ENCODE results near the gene PIGV. TPM values are rescaled to one million over a fixed set of nuclear protein-coding genes. Genes with fewer than 3 reads are reported as not detected.
A peak's percentile ranks its signal among the peaks of the same experiment; 100 is the strongest.
"Not testable (repeated sequence)": the region's sequence is repeated elsewhere in the genome, so short reads cannot be mapped to it uniquely, and the experiment has no call there.

PIGV gene
- total and polyA plus RNA-seq, 2 experiments from 2014 or later, result 20.4 to 28.9 TPM

DNA sequence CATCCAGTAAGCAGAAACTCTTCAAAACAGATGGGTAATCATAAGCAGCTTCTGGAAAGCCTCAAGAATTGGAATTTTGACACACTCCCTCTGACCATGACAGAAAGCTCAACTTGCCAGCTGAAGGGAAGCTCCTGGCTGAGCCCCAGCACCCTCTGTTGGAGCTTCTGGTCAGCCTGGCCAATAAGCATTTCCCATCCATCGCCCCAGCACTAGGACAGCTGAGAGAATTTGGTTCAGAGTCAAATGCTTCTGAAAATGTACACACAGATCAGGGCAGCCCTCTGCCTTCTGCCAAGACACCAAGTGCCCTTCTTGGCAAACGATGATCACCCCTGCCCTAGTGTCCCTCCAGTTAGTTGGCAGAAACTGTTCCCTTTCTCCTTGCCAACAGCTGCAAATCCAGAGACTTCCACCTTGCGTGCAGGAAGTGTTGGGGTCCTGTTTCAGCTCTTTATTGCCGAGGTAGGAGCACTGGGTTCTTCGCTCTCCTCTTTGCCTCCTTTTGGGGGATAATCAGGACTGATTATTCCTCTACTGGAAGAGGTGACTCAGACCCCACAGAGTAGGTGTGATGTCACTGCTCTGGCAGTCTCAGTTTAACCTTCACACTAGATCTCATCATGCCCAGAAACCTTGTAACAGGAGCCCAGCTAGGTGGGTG is 11.9 kb downstream of the PIGV start:
- Histone ChIP-seq H3K4me3 (peak overlapping the region; percentile 53), H3K4me1 (ENCODE audit: insufficient read depth) (peaks cover 20% of the 10 kb centered on the region), H3K79me2 (ENCODE audit: insufficient read depth) (no peaks in the 10 kb centered on the region), H4K20me1 (ENCODE audit: insufficient read depth) (no peaks in the 10 kb centered on the region), H3K27me3 (replicated peaks; ENCODE audit: insufficient read depth) (no peaks in the 10 kb centered on the region), H3K9me2 (ENCODE audit: insufficient read depth) (no peaks in the 10 kb centered on the region), H3K27ac (peak overlapping the region; percentile 65), H3K9me3 (ENCODE audit: low read depth) (no peaks in the 10 kb centered on the region), H3K9ac (peak overlapping the region; percentile 39), H3F3A (ENCODE audit: insufficient read depth) (peaks cover 17% of the 10 kb centered on the region), H3K4me2 (ENCODE audit: unreplicated experiment) (peak overlapping the region; percentile 83), H2AFZ (peak overlapping the region; percentile 44), H3K36me3 (ENCODE audit: low read depth) (peaks cover 5% of the 10 kb centered on the region; the same call in 1 of the 2 replicates)
- in situ Hi-C loops (cut with MboI), result no loop called here
- peak; percentile 89 for DNase-seq
- 13 to 14% methylated on average over 5 of the region's 5 CpGs for WGBS, 2 experiments (ENCODE audit: low coverage in 1 of 2, low lambda C conversion rate in 2 of 2, missing lambda C conversion rate in 2 of 2)
- TF ChIP-seq EZH2 (IDR thresholded peaks at IDR 0.05; ENCODE audit: insufficient read depth, poor library complexity, severe bottlenecking) (no peak), EZH2phosphoT487 (IDR thresholded peaks at IDR 0.05; ENCODE audit: insufficient read depth, low read depth) (no peak)

GRCh38 chr1:26803932-26804331 is 16.2 kb downstream of the PIGV start:
- H3K9me3 ChIP-seq (ENCODE audit: low read depth); in situ Hi-C loops (cut with MboI); H3K4me3 ChIP-seq; H3K4me2 ChIP-seq (ENCODE audit: unreplicated experiment); DNase-seq; H3K27me3 ChIP-seq (replicated peaks; ENCODE audit: insufficient read depth); H3K79me2 ChIP-seq (ENCODE audit: insufficient read depth); H3K27ac ChIP-seq; H3K9ac ChIP-seq; H4K20me1 ChIP-seq (ENCODE audit: insufficient read depth); H3K36me3 ChIP-seq (ENCODE audit: low read depth); H2AFZ ChIP-seq; H3K9me2 ChIP-seq (ENCODE audit: insufficient read depth): not testable (repeated sequence)
- Histone ChIP-seq H3F3A (ENCODE audit: insufficient read depth) (peaks cover 15% of the 10 kb centered on the region), H3K4me1 (ENCODE audit: insufficient read depth) (peaks cover 16% of the 10 kb centered on the region)
- WGBS, 2 experiments (ENCODE audit: low coverage in 1 of 2, low lambda C conversion rate in 2 of 2, missing lambda C conversion rate in 2 of 2), result 94 to 100% methylated on average over 2 to 30 of the region's 36 CpGs

- H3K27me3 ChIP-seq (replicated peaks; ENCODE audit: insufficient read depth); H3F3A ChIP-seq (ENCODE audit: insufficient read depth); H3K4me2 ChIP-seq (ENCODE audit: unreplicated experiment); H3K9me2 ChIP-seq (ENCODE audit: insufficient read depth); H3K27ac ChIP-seq; H4K20me1 ChIP-seq (ENCODE audit: insufficient read depth); H3K79me2 ChIP-seq (ENCODE audit: insufficient read depth); H3K9ac ChIP-seq; H3K36me3 ChIP-seq (ENCODE audit: low read depth); H3K4me1 ChIP-seq (ENCODE audit: insufficient read depth); H3K4me3 ChIP-seq; H3K9me3 ChIP-seq (ENCODE audit: low read depth); in situ Hi-C loops (cut with MboI): not testable (repeated sequence)
- H2AFZ ChIP-seq, result peak overlapping the region; percentile 61
- 45 to 54% methylated on average over 8 to 11 of the region's 11 CpGs for WGBS, 2 experiments (ENCODE audit: low coverage in 1 of 2, low lambda C conversion rate in 2 of 2, missing lambda C conversion rate in 2 of 2)
- peak; percentile 75 for DNase-seq
Observed at GRCh38 chr1:26810105-26810504, 22.4 kb downstream of the PIGV start.

DNA sequence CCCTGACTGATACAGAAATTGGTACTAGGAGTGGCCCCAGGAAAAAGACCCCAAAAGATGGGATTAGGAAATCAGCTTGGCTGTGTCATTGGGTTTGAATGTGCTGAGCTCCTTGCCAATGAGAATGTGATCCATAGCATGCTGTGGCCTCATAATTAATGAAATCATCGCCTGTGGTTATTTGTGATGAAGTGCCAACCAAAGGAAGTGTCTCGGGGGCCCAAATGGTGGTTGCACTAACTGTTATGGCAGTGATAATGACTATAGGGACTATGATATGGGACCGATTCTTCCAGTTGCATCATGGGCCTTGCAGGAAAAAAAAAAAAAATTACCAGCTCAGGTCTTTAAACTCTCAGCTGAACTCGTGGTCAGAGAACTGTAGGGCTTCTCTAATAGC is 23.3 kb downstream of the PIGV start:
- no peaks in the 10 kb centered on the region for H4K20me1 ChIP-seq (ENCODE audit: insufficient read depth)
- H3K27me3 ChIP-seq (replicated peaks; ENCODE audit: insufficient read depth), result no peaks in the 10 kb centered on the region
- no peak for DNase-seq
- TF ChIP-seq EZH2 (IDR thresholded peaks at IDR 0.05; ENCODE audit: insufficient read depth, poor library complexity, severe bottlenecking) (no peak), EZH2phosphoT487 (IDR thresholded peaks at IDR 0.05; ENCODE audit: insufficient read depth, low read depth) (no peak)
- H2AFZ ChIP-seq, result no peak overlapping the region
- no peak overlapping the region for H3K27ac ChIP-seq
- no peaks in the 10 kb centered on the region for H3F3A ChIP-seq (ENCODE audit: insufficient read depth)
- no peaks in the 10 kb centered on the region for H3K9me3 ChIP-seq (ENCODE audit: low read depth)
- no peak overlapping the region for H3K4me3 ChIP-seq
- no peak overlapping the region for H3K4me2 ChIP-seq (ENCODE audit: unreplicated experiment)
- in situ Hi-C loops (cut with MboI), result no loop called here
- H3K9me2 ChIP-seq (ENCODE audit: insufficient read depth), result no peaks in the 10 kb centered on the region
- WGBS, 2 experiments (ENCODE audit: low coverage in 1 of 2, low lambda C conversion rate in 2 of 2, missing lambda C conversion rate in 2 of 2), result 44 to 57% methylated on average over 4 of the region's 4 CpGs
- no peaks in the 10 kb centered on the region for H3K79me2 ChIP-seq (ENCODE audit: insufficient read depth)
- H3K4me1 ChIP-seq (ENCODE audit: insufficient read depth), result no peaks in the 10 kb centered on the region
- no peaks in the 10 kb centered on the region for H3K36me3 ChIP-seq (ENCODE audit: low read depth)
- H3K9ac ChIP-seq, result no peak overlapping the region

- no peak overlapping the region for H3K4me3 ChIP-seq
Observed at GRCh38 chr1:26811708-26812107, 24.0 kb downstream of the PIGV start.

More at GRCh38 chr1:26811708-26812107, 24.0 kb downstream of the PIGV start:
- H3K27ac ChIP-seq, result no peak overlapping the region
- H3K79me2 ChIP-seq (ENCODE audit: insufficient read depth), result no peaks in the 10 kb centered on the region
- no peaks in the 10 kb centered on the region for H3F3A ChIP-seq (ENCODE audit: insufficient read depth)
- no peak for DNase-seq
- H3K36me3 ChIP-seq (ENCODE audit: low read depth), result no peaks in the 10 kb centered on the region
- no peak overlapping the region for H3K4me2 ChIP-seq (ENCODE audit: unreplicated experiment)
- no peak overlapping the region for H3K9ac ChIP-seq
- no peak overlapping the region for H2AFZ ChIP-seq
- H3K27me3 ChIP-seq (replicated peaks; ENCODE audit: insufficient read depth), result no peaks in the 10 kb centered on the region
- in situ Hi-C loops (cut with MboI), result no loop called here
- TF ChIP-seq EZH2 (IDR thresholded peaks at IDR 0.05; ENCODE audit: insufficient read depth, poor library complexity, severe bottlenecking) (no peak), EZH2phosphoT487 (IDR thresholded peaks at IDR 0.05; ENCODE audit: insufficient read depth, low read depth) (no peak)
- H4K20me1 ChIP-seq (ENCODE audit: insufficient read depth), result no peaks in the 10 kb centered on the region
- H3K9me3 ChIP-seq (ENCODE audit: low read depth), result no peaks in the 10 kb centered on the region
- H3K4me1 ChIP-seq (ENCODE audit: insufficient read depth), result no peaks in the 10 kb centered on the region
- H3K9me2 ChIP-seq (ENCODE audit: insufficient read depth), result no peaks in the 10 kb centered on the region
